ENCODE measurements around the gene ME3. TPM values are rescaled to one million over a fixed set of nuclear protein-coding genes. Genes with fewer than 3 reads are reported as not detected.

The ME3 gene
- total RNA-seq, 1 experiment from 2014 or later, result 1.8 TPM

- TF ChIP-seq KAT7 (CRISPR knock-in tag; IDR thresholded peaks at IDR 0.05; ENCODE audit: borderline replicate concordance), result no peak
- no peak for TF ChIP-seq AFF4 (CRISPR knock-in tag; IDR thresholded peaks at IDR 0.05; ENCODE audit: borderline replicate concordance)
- TF ChIP-seq CTCF (IDR thresholded peaks at IDR 0.05), result no peak
- no peak for TF ChIP-seq FOXP1 (CRISPR knock-in tag; IDR thresholded peaks at IDR 0.05; ENCODE audit: borderline replicate concordance)
Observed at GRCh38 chr11:86719781-86720463, 47.5 kb upstream of the ME3 start (continued).

GRCh38 chr11:86718999-86719398 lies 46.6 kb upstream of the ME3 start:
- Mint-ChIP-seq H3K4me1 (no peaks in the 10 kb centered on the region), H3K4me3 (no peak overlapping the region), H3K9me3 (peaks cover 23% of the 10 kb centered on the region), H3K27ac (no peak overlapping the region), H3K36me3 (peaks cover 18% of the 10 kb centered on the region), H3K27me3 (ENCODE audit: low read depth) (no peaks in the 10 kb centered on the region)
- DNase-seq (ENCODE audit: low spot score) (no peak), ATAC-seq (no peak)
- POLR2A ChIA-PET, result no interaction called here
- CTCF ChIA-PET, result no interaction called here
- TF ChIP-seq CREM (CRISPR knock-in tag; IDR thresholded peaks at IDR 0.05) (no peak), IRF1 (CRISPR knock-in tag; IDR thresholded peaks at IDR 0.05) (no peak), CDX4 (CRISPR knock-in tag; IDR thresholded peaks at IDR 0.05; ENCODE audit: borderline replicate concordance) (no peak), JAZF1 (CRISPR knock-in tag; IDR thresholded peaks at IDR 0.05) (no peak)

GRCh38 chr11:86718521-86718920 lies 46.1 kb upstream of the ME3 start:
- TF ChIP-seq TEAD4 (CRISPR knock-in tag; IDR thresholded peaks at IDR 0.05) (no peak), SMAD3 (CRISPR knock-in tag; IDR thresholded peaks at IDR 0.05; ENCODE audit: borderline replicate concordance) (no peak), ATF1 (CRISPR knock-in tag; IDR thresholded peaks at IDR 0.05) (no peak)
- no peaks in the 10 kb centered on the region for H3K4me1 Mint-ChIP-seq
- H3K9me3 Mint-ChIP-seq, result peaks cover 23% of the 10 kb centered on the region
- H3K27ac Mint-ChIP-seq, result no peak overlapping the region
- POLR2A ChIA-PET, result no interaction called here
- peaks cover 18% of the 10 kb centered on the region for H3K36me3 Mint-ChIP-seq
- no peaks in the 10 kb centered on the region for H3K27me3 Mint-ChIP-seq (ENCODE audit: low read depth)
- CTCF ChIA-PET, result no interaction called here
- H3K4me3 Mint-ChIP-seq, result no peak overlapping the region
- DNase-seq (ENCODE audit: low spot score), result no peak
- no peak for ATAC-seq

- Mint-ChIP-seq H3K4me3 (no peak overlapping the region), H3K4me1 (no peaks in the 10 kb centered on the region), H3K36me3 (peaks cover 15% of the 10 kb centered on the region), H3K27ac (no peak overlapping the region), H3K27me3 (ENCODE audit: low read depth) (no peaks in the 10 kb centered on the region), H3K9me3 (peaks cover 18% of the 10 kb centered on the region)
- ChIA-PET CTCF (no interaction called here), POLR2A (no interaction called here)
- ATAC-seq, result no peak
- DNase-seq (ENCODE audit: low spot score), result no peak
- TF ChIP-seq HMGA2 (CRISPR knock-in tag; IDR thresholded peaks at IDR 0.05) (no peak), ZNF121 (CRISPR knock-in tag; IDR thresholded peaks at IDR 0.05) (no peak), SP1 (CRISPR knock-in tag; conservative IDR thresholded peaks at IDR 0.05) (no peak), TP53 (CRISPR knock-in tag; IDR thresholded peaks at IDR 0.05) (no peak), SMAD3 (CRISPR knock-in tag; IDR thresholded peaks at IDR 0.05; ENCODE audit: borderline replicate concordance) (no peak), ARID4B (CRISPR knock-in tag; IDR thresholded peaks at IDR 0.05; ENCODE audit: borderline replicate concordance) (no peak), USF2 (CRISPR knock-in tag; IDR thresholded peaks at IDR 0.05) (no peak)
Observed at GRCh38 chr11:86717817-86718501, 45.5 kb upstream of the ME3 start.
